ENCODE measurements around the gene UNC13D.

DNA sequence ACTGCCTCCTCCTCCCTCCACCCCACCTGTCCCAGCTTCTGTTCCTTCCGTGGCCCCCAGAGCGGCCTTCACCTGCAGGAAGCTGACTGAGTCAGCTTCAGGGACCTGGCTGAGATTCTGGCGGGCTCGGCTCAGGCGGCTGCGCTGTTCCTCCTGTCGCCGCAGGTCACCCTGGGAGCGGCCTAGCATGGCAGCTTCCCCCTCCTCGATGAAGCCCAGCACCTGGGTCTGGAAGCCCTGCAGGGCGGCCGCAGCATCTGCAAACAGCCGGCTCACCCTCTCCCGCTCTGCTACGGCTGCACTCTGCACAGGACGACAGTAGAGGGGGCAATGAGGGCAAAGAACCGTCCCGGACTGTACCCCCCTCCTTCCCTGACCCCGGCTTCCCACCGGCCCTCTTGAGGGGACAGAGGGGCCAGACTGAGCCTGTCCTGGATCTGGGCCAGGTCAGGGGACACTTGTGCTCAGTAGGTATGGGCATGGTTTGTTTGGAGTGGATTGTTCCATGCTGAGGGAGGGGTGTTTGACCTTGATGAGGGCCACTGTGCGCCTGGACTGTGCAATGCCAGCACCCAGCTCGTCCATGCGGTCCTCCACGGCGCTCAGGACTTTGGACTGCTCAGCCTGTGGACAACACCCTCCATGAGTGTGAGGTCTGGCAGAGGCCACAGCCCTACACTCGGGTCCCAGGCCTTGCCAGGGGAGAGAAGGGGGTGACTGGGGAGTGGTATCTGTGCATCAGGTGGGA lies 32.2 kb upstream of the UNC13D start:
- TF ChIP-seq EZH2 (IDR thresholded peaks at IDR 0.05; ENCODE audit: insufficient read depth, low read length), result no peak
- TF ChIP-seq, protein P1, sequence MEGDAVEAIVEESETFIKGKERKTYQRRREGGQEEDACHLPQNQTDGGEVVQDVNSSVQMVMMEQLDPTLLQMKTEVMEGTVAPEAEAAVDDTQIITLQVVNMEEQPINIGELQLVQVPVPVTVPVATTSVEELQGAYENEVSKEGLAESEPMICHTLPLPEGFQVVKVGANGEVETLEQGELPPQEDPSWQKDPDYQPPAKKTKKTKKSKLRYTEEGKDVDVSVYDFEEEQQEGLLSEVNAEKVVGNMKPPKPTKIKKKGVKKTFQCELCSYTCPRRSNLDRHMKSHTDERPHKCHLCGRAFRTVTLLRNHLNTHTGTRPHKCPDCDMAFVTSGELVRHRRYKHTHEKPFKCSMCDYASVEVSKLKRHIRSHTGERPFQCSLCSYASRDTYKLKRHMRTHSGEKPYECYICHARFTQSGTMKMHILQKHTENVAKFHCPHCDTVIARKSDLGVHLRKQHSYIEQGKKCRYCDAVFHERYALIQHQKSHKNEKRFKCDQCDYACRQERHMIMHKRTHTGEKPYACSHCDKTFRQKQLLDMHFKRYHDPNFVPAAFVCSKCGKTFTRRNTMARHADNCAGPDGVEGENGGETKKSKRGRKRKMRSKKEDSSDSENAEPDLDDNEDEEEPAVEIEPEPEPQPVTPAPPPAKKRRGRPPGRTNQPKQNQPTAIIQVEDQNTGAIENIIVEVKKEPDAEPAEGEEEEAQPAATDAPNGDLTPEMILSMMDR (IDR thresholded peaks at IDR 0.05; ENCODE audit: insufficient read depth, low read depth, low read length), result no peak
